H1 (cell line): ENCODE results near the gene INPP5F. TPM values are rescaled to one million over a fixed set of nuclear protein-coding genes. Genes with fewer than 3 reads are reported as not detected.

Experiments used
- CHD7 ChIP-seq: fragments of 300-600 bp; sonication (generic); IDR thresholded peaks from 2 replicates; pipeline ENCODE4 v1.7.1; 2012; ENCODE audit warnings: low read length, moderate library complexity, mild to moderate bottlenecking, inconsistent platforms; ENCODE audit not compliant: insufficient replicate concordance
- KDM1A ChIP-seq: fragments of 200-600, 300-600 bp; sonication (generic); IDR thresholded peaks from 2 replicates; pipeline ENCODE4 v1.7.1; 2016; ENCODE audit warnings: mild to moderate bottlenecking, low read length, borderline replicate concordance
- SP2 ChIP-seq: IDR thresholded peaks from 2 replicates; pipeline ENCODE4 v1.6.1; 2012; ENCODE audit warnings: mild to moderate bottlenecking, low read length, inconsistent platforms
- polyA plus RNA-seq, 7 experiments: library from polyadenylated mRNA; depleted of rRNA in 3 of 7; stranded (reverse) in 5 of 7; unstranded in 2 of 7; fragments of >200 nt in 5 of 7; fragments of 200-250 nt in 2 of 7; gene quantifications; 1 replicate in 5 of 7; 2 replicates in 1 of 7; 4 replicates in 1 of 7; pipeline versions ENCODE4 v1.2.1 to v1.2.3, GENCODE V29; 2011 to 2013; ENCODE audit warnings: missing spikeins in 2 of 7, mixed read lengths in 2 of 7
- total RNA-seq: library from RNA; stranded (reverse); fragmentation: NEBNext Ultra II Directional; extraction: Animal tissue kit (Norgen Biotek cat#: 25700); gene quantifications from 2 replicates; pipeline ENCODE4 v1.2.1, GENCODE V29; 2021

Gene INPP5F
- total and polyA plus RNA-seq, 2 of the 8 experiments (the other 6 are each of a cell fraction or from before 2014, with no cell fraction given) = 50.1 to 101 TPM

- TF ChIP-seq CHD7 (no peak), SP2 (no peak), KDM1A (no peak)
Observed at GRCh38 chr10:119845656-119846055, 119.8 kb downstream of the INPP5F start (continued).
